ENCODE measurements around the gene USP28. TPM values are rescaled to one million over a fixed set of nuclear protein-coding genes. Genes with fewer than 3 reads are reported as not detected.
A peak's percentile ranks its signal among the peaks of the same experiment; 100 is the strongest.

USP28 gene
- total and polyA plus RNA-seq, 2 of the 8 experiments (the other 6 are each of a cell fraction or from before 2014, with no cell fraction given), result 82.6 to 119 TPM

- peak; percentile 65 for TF ChIP-seq CHD7 (IDR thresholded peaks at IDR 0.05; ENCODE audit: insufficient replicate concordance, low read length)
These were observed 15.7 kb downstream of the USP28 start (continued) for GRCh38 chr11:113859665-113860064.

All from H1 (cell line).